Kidney epithelial cell (primary cell): ENCODE results near the gene CORO2A. TPM values are rescaled to one million over a fixed set of nuclear protein-coding genes. Genes with fewer than 3 reads are reported as not detected.
A peak's percentile ranks its signal among the peaks of the same experiment; 100 is the strongest.

Experiments
- DNase-seq: peaks from one replicate; pipeline ENCODE4 v3.0.0-alpha.2; 2010; ENCODE audit warnings: low read depth
- H3K27me3 ChIP-seq: 2 replicates; pipeline ENCODE4 v1.6.0; 2011; ENCODE audit warnings: low read length; ENCODE audit not compliant: control insufficient read depth, insufficient read depth
- H3K36me3 ChIP-seq: 2 replicates; pipeline ENCODE4 v1.5.1; 2011; ENCODE audit warnings: low read length; ENCODE audit not compliant: control insufficient read depth, insufficient read depth
- H3K4me3 ChIP-seq: 2 replicates; pipeline ENCODE4 v1.5.1; 2011; ENCODE audit warnings: low read depth, mild to moderate bottlenecking, control low read depth, low read length
- total RNA-seq: library from RNA; depleted of rRNA; stranded (reverse); fragments of >200 nt; gene quantifications from 2 replicates; pipeline ENCODE4 v1.2.3, GENCODE V29; 2015
- TF ChIP-seq, protein P1 (sequence below): IDR thresholded peaks from 2 replicates; pipeline ENCODE4 v1.5.1; 2011; ENCODE audit warnings: mild to moderate bottlenecking, moderate library complexity, low read length, control low read depth, inconsistent platforms; ENCODE audit not compliant: insufficient read depth, poor library complexity, severe bottlenecking

CORO2A gene
- 7.8 and 9.5 TPM in 2 replicates for total RNA-seq

DNA sequence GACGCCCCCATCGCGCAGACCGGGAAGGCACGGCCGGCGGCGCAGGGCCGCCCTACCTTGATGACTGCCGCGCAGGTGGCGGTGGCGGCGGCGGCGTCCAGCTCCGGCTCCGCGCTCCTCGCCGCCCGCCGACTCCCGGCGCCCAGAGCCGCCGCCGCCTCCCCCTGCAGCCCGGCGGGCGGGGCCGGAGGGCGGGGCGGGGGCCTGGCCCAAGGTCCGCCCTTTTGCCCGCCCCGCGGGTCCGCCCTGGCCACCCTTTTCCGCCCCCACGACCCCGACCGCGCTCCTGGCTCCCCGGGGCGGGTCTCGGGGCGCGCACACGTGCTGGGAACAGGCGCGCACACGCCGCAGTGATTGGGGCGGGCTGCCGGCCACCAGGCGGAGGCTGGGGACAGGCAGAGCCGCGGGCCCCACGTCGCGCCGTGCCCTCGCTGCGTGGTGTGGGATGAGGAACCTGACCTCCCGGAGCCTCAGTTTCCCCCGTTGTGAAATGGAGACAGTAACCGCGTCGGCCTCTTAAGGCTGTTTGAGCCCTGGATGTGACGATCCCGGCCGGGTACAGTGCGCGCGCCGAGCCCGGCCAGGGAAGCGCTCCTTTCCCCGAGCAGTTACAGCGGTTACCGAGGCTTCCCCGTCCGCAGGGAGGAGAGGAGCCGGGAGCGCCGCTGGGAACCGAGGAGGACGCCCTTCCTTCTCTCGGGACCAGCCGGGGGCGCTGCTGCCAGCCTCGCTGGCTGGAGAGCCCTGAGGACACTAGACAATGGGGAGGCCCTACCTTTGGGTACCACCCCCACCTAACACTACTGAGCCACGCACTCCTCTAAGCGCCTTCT, at the start of gene CORO2A:
Gene CORO2A, minus strand, starts transcription at position 135 of the 833 bp plus-strand sequence. CDS start 34,977 bp downstream, outside the sequence.
- H3K4me3 ChIP-seq, result peak within 1 kb of the TSS; percentile 72
- TF ChIP-seq, protein P1, sequence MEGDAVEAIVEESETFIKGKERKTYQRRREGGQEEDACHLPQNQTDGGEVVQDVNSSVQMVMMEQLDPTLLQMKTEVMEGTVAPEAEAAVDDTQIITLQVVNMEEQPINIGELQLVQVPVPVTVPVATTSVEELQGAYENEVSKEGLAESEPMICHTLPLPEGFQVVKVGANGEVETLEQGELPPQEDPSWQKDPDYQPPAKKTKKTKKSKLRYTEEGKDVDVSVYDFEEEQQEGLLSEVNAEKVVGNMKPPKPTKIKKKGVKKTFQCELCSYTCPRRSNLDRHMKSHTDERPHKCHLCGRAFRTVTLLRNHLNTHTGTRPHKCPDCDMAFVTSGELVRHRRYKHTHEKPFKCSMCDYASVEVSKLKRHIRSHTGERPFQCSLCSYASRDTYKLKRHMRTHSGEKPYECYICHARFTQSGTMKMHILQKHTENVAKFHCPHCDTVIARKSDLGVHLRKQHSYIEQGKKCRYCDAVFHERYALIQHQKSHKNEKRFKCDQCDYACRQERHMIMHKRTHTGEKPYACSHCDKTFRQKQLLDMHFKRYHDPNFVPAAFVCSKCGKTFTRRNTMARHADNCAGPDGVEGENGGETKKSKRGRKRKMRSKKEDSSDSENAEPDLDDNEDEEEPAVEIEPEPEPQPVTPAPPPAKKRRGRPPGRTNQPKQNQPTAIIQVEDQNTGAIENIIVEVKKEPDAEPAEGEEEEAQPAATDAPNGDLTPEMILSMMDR, result peak; percentile 72
- H3K36me3 ChIP-seq, result no peaks in the 10 kb centered on the region
- no peaks in the 10 kb centered on the region for H3K27me3 ChIP-seq
- no peak for DNase-seq

DNA sequence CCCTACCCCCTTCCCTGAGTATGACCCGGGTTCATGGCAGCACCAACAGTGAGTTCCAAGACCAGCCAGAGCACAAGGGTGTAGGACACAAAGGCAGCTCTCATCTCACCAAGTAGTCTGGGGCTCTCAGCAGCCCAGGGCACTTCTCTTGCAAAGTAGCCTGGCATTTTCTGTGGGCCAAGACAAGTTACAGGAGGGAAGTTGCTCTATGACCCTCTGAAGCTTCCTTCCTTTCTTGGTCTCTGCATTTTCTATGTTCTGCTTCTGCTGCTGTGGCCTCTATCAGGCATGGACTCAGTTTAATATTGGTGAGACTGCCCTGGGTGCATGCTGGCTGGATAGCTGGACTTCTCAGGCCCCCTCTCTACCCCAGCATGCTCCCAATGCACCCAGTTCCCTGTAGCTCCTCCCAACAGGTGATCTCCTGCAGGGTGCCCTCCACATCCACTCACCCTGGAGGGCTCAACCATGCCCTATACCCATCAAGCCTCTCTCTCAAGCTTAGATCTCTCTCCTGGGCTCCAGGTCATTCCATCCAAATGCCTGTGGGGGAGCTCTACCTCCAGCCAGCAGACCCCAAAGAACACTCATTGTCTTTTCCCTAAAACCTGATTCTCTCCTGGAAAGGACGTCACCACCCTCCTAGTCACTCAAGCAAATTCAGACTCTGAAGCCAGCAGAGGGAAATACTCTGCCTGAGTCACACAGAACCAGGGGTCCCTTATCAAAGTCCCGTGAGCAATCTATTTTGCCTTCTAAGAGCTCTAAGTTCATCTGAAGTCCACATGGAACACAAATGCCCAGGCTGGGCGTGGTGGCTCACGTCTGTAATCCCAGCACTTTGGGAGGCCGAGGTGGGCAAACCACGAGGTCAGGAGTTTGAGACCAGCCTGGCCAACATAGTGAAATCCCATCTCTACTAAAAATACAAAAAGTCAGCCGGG, 49.2 kb upstream of the CORO2A start:
- Histone ChIP-seq H3K4me3 (no peak overlapping the region), H3K36me3 (peaks cover 5% of the 10 kb centered on the region), H3K27me3 (no peaks in the 10 kb centered on the region)
- TF ChIP-seq, protein P1, result no peak
- no peak for DNase-seq

DNA sequence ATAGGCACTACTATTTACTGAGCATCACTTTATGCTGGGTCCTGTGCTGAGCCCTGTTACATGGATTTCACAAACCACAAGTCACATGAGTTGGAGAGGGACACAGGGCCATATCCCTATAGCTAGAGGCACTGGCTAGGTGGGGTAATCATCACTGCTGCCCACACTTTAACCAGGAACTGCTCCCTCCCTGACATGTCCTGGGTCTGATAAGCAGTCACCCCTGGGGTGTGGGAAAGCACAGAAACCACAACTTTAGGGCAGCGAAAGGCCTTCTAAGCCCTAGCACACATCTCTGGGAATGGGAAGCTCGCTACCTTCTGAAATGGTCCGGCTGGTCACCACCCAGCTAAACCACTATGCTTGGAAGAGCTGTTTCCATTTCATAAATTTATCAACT, 48.0 kb upstream of the CORO2A start:
- DNase-seq, result no peak
- Histone ChIP-seq H3K27me3 (no peaks in the 10 kb centered on the region), H3K36me3 (peaks cover 5% of the 10 kb centered on the region), H3K4me3 (no peak overlapping the region)
- TF ChIP-seq, protein P1, result no peak

DNA sequence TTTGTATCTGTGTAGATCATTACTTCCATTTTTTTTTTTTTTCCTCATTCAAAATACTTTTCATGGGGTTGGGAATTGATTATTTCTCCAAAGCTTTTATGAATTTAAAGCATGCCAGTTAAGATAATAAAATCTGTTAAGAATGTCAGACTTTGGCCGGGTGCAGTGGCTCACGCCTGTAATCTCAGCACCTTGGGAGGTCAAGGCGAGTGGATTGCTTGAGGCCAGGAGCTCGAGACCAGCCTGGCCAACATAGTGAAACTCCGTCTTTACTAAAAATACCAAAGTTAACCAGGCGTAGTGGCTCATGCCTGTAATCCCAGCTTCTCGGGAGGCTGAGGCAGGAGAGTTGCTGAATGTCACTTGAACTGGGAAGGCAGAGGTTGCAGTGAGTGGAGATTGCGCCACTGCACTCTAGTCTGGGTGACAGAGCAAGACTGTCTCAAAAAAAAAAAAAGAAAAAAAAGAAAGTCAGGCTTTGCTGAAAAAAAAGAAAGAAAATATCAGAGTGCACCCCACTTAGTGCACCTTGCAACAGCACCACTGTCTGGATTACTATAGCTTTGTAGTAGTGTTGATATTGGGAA, 44.6 kb upstream of the CORO2A start:
- TF ChIP-seq, protein P1, result no peak
- peaks cover 9% of the 10 kb centered on the region for H3K36me3 ChIP-seq
- DNase-seq, result no peak
- H3K4me3 ChIP-seq, result no peak overlapping the region
- H3K27me3 ChIP-seq, result no peaks in the 10 kb centered on the region

- DNase-seq, result no peak
- H3K27me3 ChIP-seq, result no peaks in the 10 kb centered on the region
These were observed 42.7 kb upstream of the CORO2A start for GRCh38 chr9:98235126-98235525.

More at GRCh38 chr9:98235126-98235525, 42.7 kb upstream of the CORO2A start:
- TF ChIP-seq, protein P1, result no peak
- Histone ChIP-seq H3K4me3 (no peak overlapping the region), H3K36me3 (peaks cover 3% of the 10 kb centered on the region)
